ENCODE results near the gene CASP1.

CASP1 gene

DNA sequence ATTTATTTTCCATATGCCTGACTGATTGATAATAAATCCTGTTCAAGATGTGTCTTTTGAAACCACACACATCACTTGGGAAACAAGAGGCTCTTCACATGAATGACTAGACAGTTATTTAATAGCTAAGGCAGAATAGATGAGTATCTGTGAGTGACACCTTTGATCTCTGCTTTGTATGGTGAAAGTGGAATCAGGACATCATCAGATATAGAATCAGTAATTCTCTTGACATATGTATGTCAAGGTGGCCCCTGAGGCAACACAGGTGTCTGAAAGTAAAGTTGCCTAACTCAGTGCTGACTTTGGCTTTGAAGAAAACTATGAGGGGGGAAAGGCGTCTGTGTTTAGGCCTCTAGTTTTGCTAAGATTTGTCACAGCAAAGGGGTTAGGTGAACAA, 55.1 kb downstream of the CASP1 start:
- no peak for DNase-seq
